ENCODE results near the gene FREM2.

DNA sequence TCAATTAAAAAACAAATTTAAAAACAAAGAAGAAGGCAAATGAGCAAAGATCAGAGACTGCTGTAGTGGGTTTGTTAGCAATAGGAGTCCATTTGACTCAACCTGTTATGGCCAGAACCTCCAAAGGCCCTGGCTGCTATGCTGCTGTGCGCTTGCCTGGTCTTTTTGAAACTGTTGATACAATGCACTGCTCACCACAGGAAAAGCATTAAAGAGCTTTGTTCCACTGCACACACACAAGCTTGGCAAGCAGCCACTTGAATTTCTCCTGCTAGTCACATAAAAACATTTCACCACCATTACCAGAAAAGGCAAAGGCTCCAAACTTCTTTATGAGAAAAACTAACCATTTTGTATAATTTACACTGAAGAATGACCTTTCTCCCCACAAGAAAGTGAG lies 132.2 kb downstream of the FREM2 start:
- no peak for TF ChIP-seq ZSCAN5A (CRISPR knock-in tag; IDR thresholded peaks at IDR 0.05; ENCODE audit: borderline replicate concordance)
- TF ChIP-seq CHD4 (IDR thresholded peaks at IDR 0.05; ENCODE audit: borderline replicate concordance, low read length) = no peak
- no peak for TF ChIP-seq HDAC2 (CRISPR knock-in tag; IDR thresholded peaks at IDR 0.05)
- TF ChIP-seq MIER2 (CRISPR knock-in tag; IDR thresholded peaks at IDR 0.05) = no peak
- TF ChIP-seq POLR2AphosphoS2 (IDR thresholded peaks at IDR 0.05; ENCODE audit: low read depth, low read length) = no peak
- no peak for TF ChIP-seq BRD4 (CRISPR knock-in tag; IDR thresholded peaks at IDR 0.05)
- no peak for TF ChIP-seq CTCF (CRISPR knock-in tag; IDR thresholded peaks at IDR 0.05)
- no peak for TF ChIP-seq E2F2 (CRISPR knock-in tag; IDR thresholded peaks at IDR 0.05; ENCODE audit: borderline replicate concordance)
- no peak for TF ChIP-seq POLR2A (IDR thresholded peaks at IDR 0.05; ENCODE audit: insufficient read depth in 1 of 2, low read depth in 2 of 2, low read length in 2 of 2)
- TF ChIP-seq TAF1 (CRISPR knock-in tag; IDR thresholded peaks at IDR 0.05) = no peak
- TF ChIP-seq ZSCAN25 (CRISPR knock-in tag; IDR thresholded peaks at IDR 0.05) = no peak
- no peak for TF ChIP-seq ZNF558 (CRISPR knock-in tag; IDR thresholded peaks at IDR 0.05; ENCODE audit: borderline replicate concordance)
